Smooth muscle cell (in vitro differentiated cells): ENCODE measurements around the gene MEG3. TPM values are rescaled to one million over a fixed set of nuclear protein-coding genes. Genes with fewer than 3 reads are reported as not detected.

Source experiments
- DNase-seq: peaks from one replicate; lab custom pipeline; 2025; ENCODE audit not compliant: unreplicated experiment; lab: John Stamatoyannopoulos, UW
- H2AFZ ChIP-seq: fragments of 200-600 bp; sonication (generic); 2 replicates; pipeline ENCODE4 v1.6.0; 2016; ENCODE audit warnings: antibody characterized with exemption, low read depth, mild to moderate bottlenecking
- H3F3A ChIP-seq: fragments of 200-600 bp; sonication (generic); 2 replicates; pipeline ENCODE4 v1.6.0; 2017; ENCODE audit warnings: antibody characterized with exemption, low read depth
- H3K27ac ChIP-seq: fragments of 200-600 bp; sonication (generic); 2 replicates; pipeline ENCODE4 v1.5.1; 2016; ENCODE audit warnings: low read depth, mild to moderate bottlenecking
- H3K27me3 ChIP-seq: fragments of 200-600 bp; sonication (generic); 2 replicates; pipeline ENCODE4 v1.6.1; 2016; ENCODE audit warnings: low read depth, mild to moderate bottlenecking
- H3K36me3 ChIP-seq: fragments of 200-600 bp; sonication (generic); 2 replicates; pipeline ENCODE4 v1.5.1; 2016; ENCODE audit warnings: low read depth
- H3K4me1 ChIP-seq: fragments of 200-600 bp; sonication (generic); 2 replicates; pipeline ENCODE4 v1.5.1; 2016; ENCODE audit warnings: low read depth
- H3K4me2 ChIP-seq: fragments of 200-600 bp; sonication (generic); 2 replicates; pipeline ENCODE4 v1.6.0; 2016; ENCODE audit warnings: mild to moderate bottlenecking
- H3K4me3 ChIP-seq: fragments of 200-600 bp; sonication (generic); 2 replicates; pipeline ENCODE4 v1.5.1; 2016; ENCODE audit warnings: mild to moderate bottlenecking
- H3K79me2 ChIP-seq: fragments of 200-600 bp; sonication (generic); 2 replicates; pipeline ENCODE4 v1.6.0; 2016; ENCODE audit warnings: low read depth, mild to moderate bottlenecking
- H3K9ac ChIP-seq: fragments of 200-600 bp; sonication (generic); 2 replicates; pipeline ENCODE4 v1.6.0; 2016; ENCODE audit warnings: low read depth
- H3K9me3 ChIP-seq: fragments of 200-600 bp; sonication (generic); replicated peaks from 2 replicates; pipeline ENCODE4 v1.5.1; 2016; ENCODE audit warnings: low read depth
- H4K20me1 ChIP-seq: fragments of 200-600 bp; sonication (generic); 2 replicates; pipeline ENCODE4 v1.6.0; 2016; ENCODE audit warnings: low read depth
- CTCF ChIP-seq: fragments of 200-600 bp; sonication (generic); IDR thresholded peaks from 2 replicates; pipeline ENCODE4 v1.5.1; 2017; ENCODE audit warnings: borderline replicate concordance, mild to moderate bottlenecking, antibody characterized with exemption; ENCODE audit not compliant: insufficient read depth, poor library complexity, severe bottlenecking
- WGBS: methylation state at CpG from one replicate; pipeline ENCODE4 v1.1.7; 2016; ENCODE audit warnings: low lambda C conversion rate; 5-methylcytosine and 5-hydroxymethylcytosine counted together
- polyA plus RNA-seq: library from polyadenylated mRNA; unstranded; fragments of >200 nt; fragmentation: Nextera tagmentation; extraction: Ambion mirVana; gene quantifications from 2 replicates; pipeline ENCODE4 v1.2.1, GENCODE V29; 2016
- total RNA-seq: library from RNA; depleted of rRNA; stranded (reverse); fragments of >200 nt; gene quantifications from 2 replicates; pipeline ENCODE4 v1.2.3, GENCODE V29; 2014

Gene MEG3
- total and polyA plus RNA-seq, 2 experiments from 2014 or later, result not detected

GRCh38 chr14:100874051-100874410 is 48.1 kb downstream of the MEG3 start:
- no peaks in the 10 kb centered on the region for H3K79me2 ChIP-seq
- WGBS, result 94% methylated on average over 4 of the region's 4 CpGs
- no peaks in the 10 kb centered on the region for H3K36me3 ChIP-seq
- no peak overlapping the region for H3K4me3 ChIP-seq
- no peaks in the 10 kb centered on the region for H3F3A ChIP-seq
- H3K4me1 ChIP-seq, result no peaks in the 10 kb centered on the region
- no peak overlapping the region for H3K4me2 ChIP-seq
- no peak overlapping the region for H3K27ac ChIP-seq
- no peak overlapping the region for H3K9ac ChIP-seq
- no peaks in the 10 kb centered on the region for H3K9me3 ChIP-seq
- DNase-seq, result no peak
- no peaks in the 10 kb centered on the region for H4K20me1 ChIP-seq
- no peaks in the 10 kb centered on the region for H3K27me3 ChIP-seq
- no peak overlapping the region for H2AFZ ChIP-seq
- no peak for TF ChIP-seq CTCF

- WGBS, result 91% methylated on average over 21 of the region's 21 CpGs
- TF ChIP-seq CTCF, result no peak
- Histone ChIP-seq H4K20me1 (no peaks in the 10 kb centered on the region), H3K4me2 (no peak overlapping the region), H3K27me3 (no peaks in the 10 kb centered on the region), H3K27ac (no peak overlapping the region), H3K36me3 (no peaks in the 10 kb centered on the region), H3K9me3 (no peaks in the 10 kb centered on the region), H2AFZ (no peak overlapping the region), H3K4me1 (no peaks in the 10 kb centered on the region), H3K79me2 (no peaks in the 10 kb centered on the region), H3K4me3 (no peak overlapping the region), H3F3A (no peaks in the 10 kb centered on the region), H3K9ac (no peak overlapping the region)
- DNase-seq, result no peak
These were observed 48.6 kb downstream of the MEG3 start for GRCh38 chr14:100874411-100875091.

- Histone ChIP-seq H3K4me2 (no peak overlapping the region), H3K36me3 (no peaks in the 10 kb centered on the region), H3K27me3 (no peaks in the 10 kb centered on the region), H4K20me1 (no peaks in the 10 kb centered on the region), H3K9me3 (no peaks in the 10 kb centered on the region), H3F3A (no peaks in the 10 kb centered on the region), H2AFZ (no peak overlapping the region), H3K27ac (no peak overlapping the region), H3K4me1 (no peaks in the 10 kb centered on the region), H3K9ac (no peak overlapping the region), H3K4me3 (no peak overlapping the region), H3K79me2 (no peaks in the 10 kb centered on the region)
- DNase-seq, result no peak
- 93% methylated on average over 6 of the region's 6 CpGs for WGBS
- no peak for TF ChIP-seq CTCF
These were observed 49.2 kb downstream of the MEG3 start for GRCh38 chr14:100875126-100875525.
